Muscle of arm (tissue), 12 donors: ENCODE data around the gene MYOF. TPM values are rescaled to one million over a fixed set of nuclear protein-coding genes. Genes with fewer than 3 reads are reported as not detected.
"Not testable (repeated sequence)": the region's sequence is repeated elsewhere in the genome, so short reads cannot be mapped to it uniquely, and the experiment has no call there.

Experiments used
- DNase-seq: peaks from one replicate; pipeline ENCODE4 v3.0.0-alpha.2; 2013
- polyA plus RNA-seq, 12 donors: library from polyadenylated mRNA; unstranded; fragments of 120-200 nt; gene quantifications; one replicate each; pipeline ENCODE4 v1.2.1, GENCODE V29; 2013; ENCODE audit not compliant: insufficient read length in 12 of 12

The MYOF gene
- polyA plus RNA-seq, 12 donors, result 25.5 to 126 (median 60.3) TPM; not detected in 1

GRCh38 chr10:93300288-93300917, 181.7 kb downstream of the MYOF start:
- DNase-seq, result no peak

- peak; percentile 24 for DNase-seq
Observed at GRCh38 chr10:93299606-93300287, 182.4 kb downstream of the MYOF start.

GRCh38 chr10:93299195-93299594, 182.9 kb downstream of the MYOF start:
- DNase-seq, result no peak

GRCh38 chr10:93296151-93296550, 186.0 kb downstream of the MYOF start:
- no peak for DNase-seq

- no peak for DNase-seq
Observed at GRCh38 chr10:93293999-93294398, 188.1 kb downstream of the MYOF start.

- DNase-seq, result no peak
Observed at GRCh38 chr10:93290661-93291354, 191.3 kb downstream of the MYOF start.

GRCh38 chr10:93288679-93289634, 193.2 kb downstream of the MYOF start:
- peak; percentile 85 for DNase-seq

- DNase-seq, result no peak
Observed at GRCh38 chr10:93287775-93288174, 194.4 kb downstream of the MYOF start.

GRCh38 chr10:93284246-93284645, 197.9 kb downstream of the MYOF start:
- DNase-seq, result not testable (repeated sequence)

GRCh38 chr10:93281367-93281720, 200.8 kb downstream of the MYOF start:
- no peak for DNase-seq

GRCh38 chr10:93280699-93281366, 201.3 kb downstream of the MYOF start:
- no peak for DNase-seq

- DNase-seq, result no peak
Observed at GRCh38 chr10:93280121-93280698, 201.9 kb downstream of the MYOF start.

- DNase-seq, result no peak
Observed at GRCh38 chr10:93277360-93277759, 204.8 kb downstream of the MYOF start.

- DNase-seq, result no peak
Observed at GRCh38 chr10:93274419-93274818, 207.7 kb downstream of the MYOF start.

- no peak for DNase-seq
Observed at GRCh38 chr10:93272884-93273675, 209.1 kb downstream of the MYOF start.

- DNase-seq, result no peak
Observed at GRCh38 chr10:93271347-93271746, 210.8 kb downstream of the MYOF start.

- DNase-seq, result no peak
Observed at GRCh38 chr10:93269281-93269680, 212.9 kb downstream of the MYOF start.

- no peak for DNase-seq
Observed at GRCh38 chr10:93268021-93268420, 214.1 kb downstream of the MYOF start.

GRCh38 chr10:93267521-93267920, 214.6 kb downstream of the MYOF start:
- no peak for DNase-seq

- no peak for DNase-seq
Observed at GRCh38 chr10:93266858-93267257, 215.3 kb downstream of the MYOF start.
